ENCODE measurements around the gene NAP1L5.

The NAP1L5 gene

GRCh38 chr4:88743696-88744095 is 46.1 kb upstream of the NAP1L5 start:
- DNase-seq (ENCODE audit: low spot score), result no peak
- H3K4me3 ChIP-seq, result no peak overlapping the region
- peak overlapping the region; percentile 5 to 65 for H3K27ac ChIP-seq
- TF ChIP-seq CTCF (IDR thresholded peaks at IDR 0.05), result no peak

GRCh38 chr4:88742561-88742960 is 44.9 kb upstream of the NAP1L5 start:
- no peak overlapping the region for H3K27ac ChIP-seq
- no peak for DNase-seq (ENCODE audit: low spot score)
- no peak overlapping the region for H3K4me3 ChIP-seq
- no peak for TF ChIP-seq CTCF (IDR thresholded peaks at IDR 0.05)

GRCh38 chr4:88738180-88738579 is 40.6 kb upstream of the NAP1L5 start:
- no peak for TF ChIP-seq CTCF (IDR thresholded peaks at IDR 0.05)
- Histone ChIP-seq H3K27ac (peak overlapping the region in 1 of 2 donors; percentile 35), H3K4me3 (no peak overlapping the region)
- DNase-seq (ENCODE audit: low spot score), result no peak

GRCh38 chr4:88737307-88737941 is 39.8 kb upstream of the NAP1L5 start:
- DNase-seq (ENCODE audit: low spot score), result peak; percentile 65
- Histone ChIP-seq H3K27ac (peak overlapping the region in 1 of 2 donors; percentile 53), H3K4me3 (no peak overlapping the region)
- no peak for TF ChIP-seq CTCF (IDR thresholded peaks at IDR 0.05)

- H3K4me3 ChIP-seq, result no peak overlapping the region
- TF ChIP-seq CTCF (IDR thresholded peaks at IDR 0.05), result no peak
- peak overlapping the region; percentile 30 to 58 for H3K27ac ChIP-seq
- no peak for DNase-seq (ENCODE audit: low spot score)
Observed at GRCh38 chr4:88736264-88736663, 38.6 kb upstream of the NAP1L5 start.

- no peak for TF ChIP-seq CTCF (IDR thresholded peaks at IDR 0.05)
- DNase-seq (ENCODE audit: low spot score), result no peak
Observed at GRCh38 chr4:88735564-88735963, 37.9 kb upstream of the NAP1L5 start.

GRCh38 chr4:88734403-88734949 is 36.8 kb upstream of the NAP1L5 start:
- peak overlapping the region in 1 of 2 donors; percentile 73 for H3K27ac ChIP-seq
- no peak for TF ChIP-seq CTCF (IDR thresholded peaks at IDR 0.05)
- H3K4me3 ChIP-seq, result no peak overlapping the region
- DNase-seq (ENCODE audit: low spot score), result no peak

More at GRCh38 chr4:88735564-88735963, 37.9 kb upstream of the NAP1L5 start:
- Histone ChIP-seq H3K27ac (peak overlapping the region; percentile 30 to 73), H3K4me3 (no peak overlapping the region)
